ENCODE measurements around the gene TIGD3. TPM values are rescaled to one million over a fixed set of nuclear protein-coding genes. Genes with fewer than 3 reads are reported as not detected.
"Not testable (repeated sequence)": the region's sequence is repeated elsewhere in the genome, so short reads cannot be mapped to it uniquely, and the experiment has no call there.

TIGD3 gene
- total RNA-seq, 1 donor from 2014 or later, result 0.33 TPM

DNA sequence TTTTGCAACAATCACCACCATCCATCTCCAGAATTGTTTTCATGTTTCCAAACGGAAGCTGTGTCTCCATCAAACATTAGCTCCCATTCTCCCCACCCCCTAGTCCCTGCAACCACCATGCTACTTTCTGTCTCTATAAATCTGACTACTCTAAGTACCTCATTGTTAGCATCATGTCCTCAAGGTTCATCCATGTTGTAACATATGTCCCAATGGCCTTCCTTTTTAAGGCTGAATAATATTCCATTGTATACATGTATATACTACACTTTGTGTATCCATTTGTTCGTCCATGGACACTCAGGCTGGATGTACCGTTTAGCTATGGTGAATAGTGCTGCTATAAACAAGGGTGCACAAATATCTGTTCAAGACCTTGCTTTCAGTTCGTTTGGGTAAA is 29.1 kb upstream of the TIGD3 start:
- no peak for DNase-seq (ENCODE audit: low read depth, low spot score)

DNA sequence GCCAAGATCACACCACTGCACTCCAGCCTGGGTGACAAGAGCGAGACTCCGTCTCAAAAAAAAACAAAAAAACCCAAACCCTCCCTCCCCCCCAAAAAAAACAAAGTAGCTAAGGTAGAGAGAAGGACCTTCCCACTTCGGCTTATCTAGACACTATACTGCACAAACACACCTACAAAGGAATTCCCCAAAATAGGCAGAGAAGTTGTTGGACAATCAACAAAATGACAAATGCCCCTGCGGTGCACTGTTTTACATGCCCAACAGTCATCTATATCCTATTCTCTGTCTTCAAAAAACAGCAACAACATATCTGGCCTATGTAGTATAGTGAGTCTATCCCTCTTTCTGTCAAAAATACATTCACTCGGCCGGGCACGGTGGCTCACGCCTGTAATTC is 27.5 kb upstream of the TIGD3 start:
- no peak for DNase-seq (ENCODE audit: low read depth, low spot score)

DNA sequence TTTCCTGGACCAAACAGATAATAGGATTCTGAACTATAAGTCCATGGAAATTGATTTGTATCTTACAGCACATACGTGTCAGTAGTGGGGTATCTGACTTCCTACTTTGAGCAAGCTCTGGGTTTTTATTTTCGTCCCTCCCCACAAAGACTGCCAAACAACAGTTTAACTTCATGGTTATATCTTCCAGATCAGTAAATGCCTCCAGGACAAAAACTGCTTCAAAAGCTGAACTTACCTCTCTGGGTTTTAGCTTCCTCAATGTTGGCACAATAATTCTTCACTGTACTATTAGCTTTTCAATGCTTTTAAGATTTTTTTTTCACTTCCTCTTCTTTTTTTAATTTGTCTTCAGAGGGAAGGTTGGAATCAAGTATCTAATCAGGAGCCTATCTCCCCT is 25.1 kb upstream of the TIGD3 start:
- DNase-seq (ENCODE audit: low read depth, low spot score), result no peak

- peak; percentile 78 for DNase-seq (ENCODE audit: low read depth, low spot score)
These were observed 24.6 kb upstream of the TIGD3 start for GRCh38 chr11:65329944-65330403.

GRCh38 chr11:65330544-65330943 is 24.0 kb upstream of the TIGD3 start:
- no peak for DNase-seq (ENCODE audit: low read depth, low spot score)

DNA sequence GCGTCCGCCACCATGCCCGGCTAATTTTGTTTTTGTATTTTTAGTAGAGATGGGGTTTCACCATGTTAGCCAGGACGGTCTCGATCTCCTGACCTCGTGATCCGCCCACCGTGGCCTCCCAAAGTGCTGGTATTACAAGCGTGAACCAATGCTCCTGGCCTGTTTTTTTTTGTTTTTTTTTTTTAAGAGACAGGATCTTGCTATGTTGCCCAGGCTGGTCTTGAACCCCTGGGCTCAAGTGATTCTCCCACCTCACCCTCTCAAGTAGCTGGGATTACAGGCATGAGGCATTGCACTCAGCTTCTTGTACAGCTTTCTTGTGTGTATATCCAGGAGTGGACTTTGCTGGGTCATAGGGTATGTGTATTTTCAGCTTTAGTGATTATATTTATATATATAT is 22.0 kb upstream of the TIGD3 start:
- DNase-seq (ENCODE audit: low read depth, low spot score), result not testable (repeated sequence)

- DNase-seq (ENCODE audit: low read depth, low spot score), result no peak
These were observed 19.8 kb upstream of the TIGD3 start for GRCh38 chr11:65334696-65335295.

GRCh38 chr11:65338676-65339075 is 15.9 kb upstream of the TIGD3 start:
- no peak for DNase-seq (ENCODE audit: low read depth, low spot score)

- DNase-seq (ENCODE audit: low read depth, low spot score), result no peak
These were observed 14.3 kb upstream of the TIGD3 start for GRCh38 chr11:65340226-65340625.

- no peak for DNase-seq (ENCODE audit: low read depth, low spot score)
These were observed 12.7 kb upstream of the TIGD3 start for GRCh38 chr11:65341856-65342255.

DNA sequence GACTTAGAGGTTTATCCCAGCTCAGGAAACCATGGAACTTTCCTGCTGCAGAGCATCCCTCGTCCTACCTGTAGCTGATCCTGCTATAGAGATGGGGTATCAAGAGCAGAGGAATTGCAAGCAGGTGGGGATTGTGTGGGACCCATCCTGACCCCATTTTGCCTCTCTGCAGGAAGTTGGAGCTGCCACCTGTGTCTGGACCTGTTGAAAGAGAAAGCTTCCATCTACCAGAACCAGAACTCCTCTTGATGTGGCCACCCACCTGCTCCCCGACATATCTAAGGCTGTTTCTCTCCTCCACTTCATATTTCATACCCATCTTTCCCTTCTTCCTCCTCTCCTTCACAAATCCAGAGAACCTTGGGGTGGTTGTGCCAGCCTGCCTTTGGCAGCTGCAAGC is 3.0 kb upstream of the TIGD3 start:
- no peak for DNase-seq (ENCODE audit: low read depth, low spot score)

- no peak for DNase-seq (ENCODE audit: low read depth, low spot score)
These were observed 1.8 kb upstream of the TIGD3 start for GRCh38 chr11:65352783-65353182.

GRCh38 chr11:65353376-65353775 is 1.2 kb upstream of the TIGD3 start:
- no peak for DNase-seq (ENCODE audit: low read depth, low spot score)

DNA sequence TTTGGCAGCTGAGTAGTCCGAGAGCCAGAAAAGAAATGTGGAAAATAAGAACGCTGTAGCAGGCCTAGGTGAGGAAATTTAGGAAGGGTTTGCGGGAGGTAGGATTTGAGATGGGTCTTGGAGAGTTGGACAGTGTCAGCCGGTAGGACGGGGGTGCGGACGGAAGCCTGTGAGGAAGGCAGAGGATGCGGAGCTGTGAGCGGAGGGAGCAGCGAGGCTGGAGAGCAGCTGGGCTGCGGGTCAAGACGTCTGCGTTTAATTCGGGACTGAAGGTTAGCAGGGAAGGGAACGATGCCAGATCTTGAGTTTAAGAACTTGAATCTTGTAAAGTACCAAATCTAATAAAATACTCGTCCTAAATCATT is 669 bp upstream of the TIGD3 start:
- no peak for DNase-seq (ENCODE audit: low read depth, low spot score)

- no peak for DNase-seq (ENCODE audit: low read depth, low spot score)
These were observed 643 bp downstream of the TIGD3 start for GRCh38 chr11:65355013-65355775.

- DNase-seq (ENCODE audit: low read depth, low spot score), result no peak
These were observed 1.3 kb downstream of the TIGD3 start for GRCh38 chr11:65355776-65356393.

- DNase-seq (ENCODE audit: low read depth, low spot score), result no peak
These were observed 1.9 kb downstream of the TIGD3 start for GRCh38 chr11:65356394-65356972.

DNA sequence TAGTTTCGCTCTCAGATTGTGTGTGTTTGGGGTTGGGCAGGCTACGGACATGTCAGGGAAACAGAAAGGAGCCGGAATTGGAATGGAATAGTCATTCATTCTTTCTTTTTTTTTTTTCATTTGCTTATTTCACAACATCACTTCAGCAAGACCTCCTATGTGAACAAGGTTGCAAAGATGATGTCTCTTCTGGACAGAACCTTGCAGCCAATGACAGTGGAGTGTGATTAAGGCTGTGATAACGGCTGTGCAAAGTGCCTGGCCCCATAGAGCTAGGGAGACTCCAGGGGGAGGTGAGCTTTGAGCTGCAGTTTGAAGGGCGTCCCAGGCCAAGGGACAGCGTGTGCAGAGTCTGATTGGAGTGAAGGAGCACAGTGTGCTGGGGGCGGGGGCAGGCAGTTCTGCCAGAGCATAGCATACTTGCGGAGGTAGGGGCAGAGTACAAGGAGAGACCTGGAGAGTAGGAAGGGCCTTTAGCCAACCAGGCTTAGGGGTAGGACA is 3.4 kb downstream of the TIGD3 start:
- DNase-seq (ENCODE audit: low read depth, low spot score), result no peak

DNA sequence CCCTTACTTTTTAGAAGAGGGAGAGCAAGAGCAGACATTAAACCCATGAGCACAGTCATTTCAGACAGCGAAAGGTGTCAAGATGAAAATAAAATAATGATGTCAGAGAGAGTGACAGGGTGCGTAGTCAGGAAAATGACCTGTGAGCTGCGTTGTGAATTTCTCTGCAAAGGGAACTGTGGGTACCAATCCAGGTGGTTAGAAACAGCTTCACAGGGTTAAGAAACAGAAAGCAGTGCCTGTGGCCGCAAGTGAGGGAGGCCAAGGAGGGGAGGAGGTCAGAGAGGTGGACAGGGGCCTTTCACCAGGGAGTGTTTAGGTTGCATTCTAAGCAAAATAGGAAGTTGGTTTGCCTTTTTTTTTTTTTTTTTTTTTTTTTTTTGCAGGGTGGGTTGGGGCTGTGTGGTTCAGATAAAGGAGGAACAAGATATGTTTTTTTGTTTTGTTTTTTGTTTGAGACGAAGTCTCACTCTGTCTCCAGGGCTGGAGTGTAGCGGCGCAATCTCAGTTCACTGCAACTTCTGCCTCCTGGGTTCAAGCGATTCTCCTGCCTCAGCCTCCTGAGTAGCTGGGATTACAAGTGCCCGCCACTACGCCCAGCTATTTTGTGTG is 7.9 kb downstream of the TIGD3 start:
- no peak for DNase-seq (ENCODE audit: low read depth, low spot score)

- no peak for DNase-seq (ENCODE audit: low read depth, low spot score)
These were observed 8.4 kb downstream of the TIGD3 start for GRCh38 chr11:65362966-65363365.

DNA sequence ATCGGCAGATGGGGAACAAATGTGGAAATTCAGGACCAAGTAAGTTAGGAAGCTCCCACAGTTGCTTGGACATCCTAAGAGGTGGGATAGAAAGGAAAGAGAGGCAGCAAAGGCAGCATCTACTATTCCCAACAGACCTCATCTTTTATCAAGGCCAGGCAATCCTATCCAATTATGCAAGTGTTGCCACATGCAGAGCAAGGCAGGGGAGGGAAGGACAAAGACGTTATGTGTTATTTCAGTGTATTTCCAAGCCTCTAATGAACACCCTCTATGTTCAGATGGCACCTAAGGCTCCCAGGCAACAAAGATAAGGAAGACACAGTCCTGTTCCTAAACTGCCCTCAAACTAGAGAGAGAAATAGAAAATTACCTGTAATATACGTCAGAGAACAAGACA is 9.2 kb downstream of the TIGD3 start:
- no peak for DNase-seq (ENCODE audit: low read depth, low spot score)

DNA sequence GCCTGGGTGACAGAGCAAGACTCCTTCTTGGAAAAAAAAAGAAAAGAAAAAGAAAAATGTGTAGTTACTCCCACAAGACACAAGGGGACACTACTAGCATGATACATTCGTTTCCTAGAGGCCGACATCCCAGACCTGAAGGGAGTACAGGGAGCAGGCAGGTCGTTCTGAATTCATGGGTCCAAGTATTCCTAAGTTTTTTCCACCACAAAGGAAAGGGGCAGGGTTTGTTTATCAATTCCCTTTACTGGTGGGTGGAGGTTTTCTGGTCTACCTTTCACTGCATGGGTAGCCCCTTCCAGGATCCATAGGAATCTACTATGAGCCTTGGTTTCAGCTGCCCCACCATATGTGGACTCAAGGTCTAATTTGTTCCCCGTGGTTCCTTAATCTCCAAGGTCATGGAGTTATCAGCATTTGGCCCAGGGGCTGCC is 11.8 kb downstream of the TIGD3 start:
- DNase-seq (ENCODE audit: low read depth, low spot score), result no peak

All from pulmonary artery endothelial cell (primary cell).